HFFc6 (cell line): ENCODE measurements around the gene FAM118B. TPM values are rescaled to one million over a fixed set of nuclear protein-coding genes. Genes with fewer than 3 reads are reported as not detected.
"Not testable (repeated sequence)": the region's sequence is repeated elsewhere in the genome, so short reads cannot be mapped to it uniquely, and the experiment has no call there.

Source experiments
- DNase-seq: peaks from one replicate; pipeline ENCODE4 v3.0.0-alpha.2; 2018
- H3K27ac Mint-ChIP-seq: 2 replicates; pipeline ENCODE4 v1.8.0; 2020; ENCODE audit warnings: mild to moderate bottlenecking, mixed read lengths
- H3K27me3 Mint-ChIP-seq: 2 replicates; pipeline ENCODE4 v1.8.0; 2021; ENCODE audit warnings: mild to moderate bottlenecking, moderate library complexity, mixed read lengths; ENCODE audit not compliant: insufficient read depth
- H3K36me3 Mint-ChIP-seq: 2 replicates; pipeline ENCODE4 v1.8.0; 2021; ENCODE audit warnings: low read depth, mixed read lengths
- H3K4me1 Mint-ChIP-seq: 2 replicates; pipeline ENCODE4 v1.8.0; 2020; ENCODE audit warnings: low read depth, mixed read lengths
- H3K4me3 Mint-ChIP-seq: 2 replicates; pipeline ENCODE4 v1.8.0; 2020; ENCODE audit warnings: mild to moderate bottlenecking, moderate library complexity, mixed read lengths
- H3K9me3 Mint-ChIP-seq: 2 replicates; pipeline ENCODE4 v1.8.0; 2020; ENCODE audit warnings: mild to moderate bottlenecking, mixed read lengths
- total RNA-seq, 6 experiments: library from RNA; stranded (reverse); fragmentation: NEBNext Ultra II Directional; extraction: Animal tissue kit (Norgen Biotek cat#: 25700); gene quantifications; 2 replicates in 1 of 6; 3 replicates in 5 of 6; pipeline ENCODE4 v1.2.3, GENCODE V29; 2021
- TF ChIP-seq, protein P1 (sequence below): fragments of 200-600 bp; sonication (generic); IDR thresholded peaks from 2 replicates; pipeline ENCODE4 v1.5.0; 2021; ENCODE audit warnings: antibody characterized with exemption, mild to moderate bottlenecking

The FAM118B gene
- total RNA-seq, 6 experiments from 2014 or later: 16.4 to 19.6 (median 17.8) TPM

DNA sequence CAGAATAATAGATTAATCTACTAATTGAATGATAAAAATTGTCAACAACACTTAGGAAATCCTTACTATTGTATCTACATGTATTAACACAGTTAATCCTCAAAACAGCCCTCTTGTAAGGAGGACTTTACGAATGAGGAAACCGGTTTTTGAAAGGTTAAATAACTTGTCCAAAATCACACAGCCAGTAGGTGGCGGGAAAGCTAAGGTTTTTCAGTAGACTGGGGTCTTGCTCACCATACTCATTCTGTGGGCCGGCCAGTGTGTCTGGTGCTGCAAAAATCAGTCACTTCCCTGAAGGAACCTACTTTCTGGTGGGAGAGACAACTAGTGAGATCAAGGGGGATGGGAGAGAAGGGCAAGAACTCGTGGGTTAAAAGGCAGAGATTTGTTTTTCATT lies 96.1 kb downstream of the FAM118B start:
- TF ChIP-seq, protein P1, sequence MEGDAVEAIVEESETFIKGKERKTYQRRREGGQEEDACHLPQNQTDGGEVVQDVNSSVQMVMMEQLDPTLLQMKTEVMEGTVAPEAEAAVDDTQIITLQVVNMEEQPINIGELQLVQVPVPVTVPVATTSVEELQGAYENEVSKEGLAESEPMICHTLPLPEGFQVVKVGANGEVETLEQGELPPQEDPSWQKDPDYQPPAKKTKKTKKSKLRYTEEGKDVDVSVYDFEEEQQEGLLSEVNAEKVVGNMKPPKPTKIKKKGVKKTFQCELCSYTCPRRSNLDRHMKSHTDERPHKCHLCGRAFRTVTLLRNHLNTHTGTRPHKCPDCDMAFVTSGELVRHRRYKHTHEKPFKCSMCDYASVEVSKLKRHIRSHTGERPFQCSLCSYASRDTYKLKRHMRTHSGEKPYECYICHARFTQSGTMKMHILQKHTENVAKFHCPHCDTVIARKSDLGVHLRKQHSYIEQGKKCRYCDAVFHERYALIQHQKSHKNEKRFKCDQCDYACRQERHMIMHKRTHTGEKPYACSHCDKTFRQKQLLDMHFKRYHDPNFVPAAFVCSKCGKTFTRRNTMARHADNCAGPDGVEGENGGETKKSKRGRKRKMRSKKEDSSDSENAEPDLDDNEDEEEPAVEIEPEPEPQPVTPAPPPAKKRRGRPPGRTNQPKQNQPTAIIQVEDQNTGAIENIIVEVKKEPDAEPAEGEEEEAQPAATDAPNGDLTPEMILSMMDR: peak; percentile 81
- Mint-ChIP-seq H3K27me3 (peaks cover 2% of the 10 kb centered on the region; the same call in 1 of the 2 replicates), H3K9me3 (no peaks in the 10 kb centered on the region), H3K36me3 (peaks cover 18% of the 10 kb centered on the region), H3K27ac (peak overlapping the region; percentile 17), H3K4me1 (peaks cover 50% of the 10 kb centered on the region), H3K4me3 (peak overlapping the region; percentile 2; the same call in 1 of the 2 replicates)
- DNase-seq: peak; percentile 46

DNA sequence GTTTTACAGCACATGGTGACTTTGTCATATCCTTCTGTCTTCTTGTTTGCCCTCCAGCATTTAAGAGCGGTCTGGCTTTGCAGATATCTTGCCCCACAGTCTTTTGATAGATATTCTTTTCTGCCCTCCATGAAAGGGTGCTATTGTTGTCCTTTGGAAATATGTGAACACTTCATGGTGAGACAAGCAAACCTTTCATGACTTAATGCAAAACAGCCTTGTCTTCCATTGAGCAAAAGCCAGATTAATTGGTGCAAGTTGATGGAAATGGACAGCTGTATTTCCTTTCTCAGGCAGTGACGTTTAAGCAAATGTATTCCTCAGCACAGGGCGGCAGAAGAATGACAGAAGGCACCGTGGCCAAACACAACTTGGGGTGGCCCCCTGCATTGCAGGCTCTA lies 96.7 kb downstream of the FAM118B start:
- no peaks in the 10 kb centered on the region for H3K9me3 Mint-ChIP-seq
- TF ChIP-seq, protein P1: no peak
- H3K36me3 Mint-ChIP-seq: peaks cover 14% of the 10 kb centered on the region
- no peak for DNase-seq
- H3K4me3 Mint-ChIP-seq: no peak overlapping the region
- peaks cover 51% of the 10 kb centered on the region for H3K4me1 Mint-ChIP-seq
- H3K27me3 Mint-ChIP-seq: peaks cover 5% of the 10 kb centered on the region; the same call in 1 of the 2 replicates
- H3K27ac Mint-ChIP-seq: peak overlapping the region; percentile 17

DNA sequence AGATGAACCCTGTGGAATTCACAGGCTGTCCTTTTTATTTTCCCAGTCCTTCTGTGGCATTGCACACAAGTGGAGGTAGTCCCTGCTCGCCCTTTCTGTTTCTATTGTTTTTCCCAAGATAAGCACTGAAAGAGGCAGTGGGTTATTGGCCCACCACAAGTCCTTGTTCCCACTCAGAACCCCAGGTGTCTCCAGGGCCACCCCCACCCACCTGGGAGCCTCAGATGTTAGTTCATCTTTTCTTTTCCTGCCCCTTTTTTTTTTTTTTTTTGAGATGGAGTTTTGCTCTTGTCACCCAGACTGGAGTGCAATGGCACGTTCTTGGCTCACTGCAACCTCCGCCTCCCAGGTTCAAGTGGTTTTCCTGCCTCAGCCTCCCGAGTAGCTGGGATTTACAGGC lies 97.2 kb downstream of the FAM118B start:
- not testable (repeated sequence) for DNase-seq

DNA sequence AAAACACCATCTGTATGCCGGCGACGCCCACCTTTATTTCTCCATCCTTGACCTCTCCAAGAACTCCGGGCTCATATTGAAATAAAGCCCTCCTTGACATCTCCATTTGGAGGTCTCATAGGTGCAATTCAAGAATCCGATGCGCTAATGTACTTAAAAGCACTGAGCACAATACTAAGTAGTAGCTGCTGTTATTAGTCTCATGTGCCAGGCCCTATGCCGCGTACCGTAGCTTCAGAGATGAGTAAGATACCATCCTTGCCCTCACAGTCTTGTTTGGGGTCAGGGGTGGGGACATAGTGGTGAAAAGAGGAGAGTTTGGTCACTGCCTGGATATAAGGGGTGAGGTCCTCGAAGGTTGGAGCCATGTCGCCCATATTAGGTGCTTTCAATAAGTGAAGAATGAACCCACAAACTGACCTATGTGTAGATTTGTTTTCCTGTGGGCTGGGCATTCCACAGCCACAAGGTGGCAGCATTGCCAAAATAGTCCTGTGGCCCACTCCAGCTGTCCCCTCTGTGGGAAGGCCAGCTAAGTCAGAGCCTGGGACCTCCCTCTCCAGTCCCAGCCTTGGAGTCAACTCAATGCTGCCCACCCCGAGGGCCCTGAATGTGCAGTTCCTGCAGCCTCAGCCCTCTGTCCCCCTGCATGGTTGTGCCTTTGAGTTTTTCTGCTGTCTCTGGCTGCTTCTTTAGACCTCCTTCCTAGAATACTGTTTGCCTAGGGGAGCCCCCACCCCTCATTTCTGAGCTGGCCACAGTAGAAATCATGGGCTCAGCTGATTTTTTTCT lies 98.8 kb downstream of the FAM118B start:
- DNase-seq: peak; percentile 71
- no peak overlapping the region for H3K4me3 Mint-ChIP-seq
- no peak overlapping the region for H3K27ac Mint-ChIP-seq

More for the DNA sequence above, 97.2 kb downstream of the FAM118B start:
- not testable (repeated sequence) for H3K4me3 Mint-ChIP-seq, H3K9me3 Mint-ChIP-seq, H3K27me3 Mint-ChIP-seq, H3K27ac Mint-ChIP-seq
- Mint-ChIP-seq H3K4me1 (peaks cover 52% of the 10 kb centered on the region), H3K36me3 (peaks cover 11% of the 10 kb centered on the region; the same call in 1 of the 2 replicates)

DNA sequence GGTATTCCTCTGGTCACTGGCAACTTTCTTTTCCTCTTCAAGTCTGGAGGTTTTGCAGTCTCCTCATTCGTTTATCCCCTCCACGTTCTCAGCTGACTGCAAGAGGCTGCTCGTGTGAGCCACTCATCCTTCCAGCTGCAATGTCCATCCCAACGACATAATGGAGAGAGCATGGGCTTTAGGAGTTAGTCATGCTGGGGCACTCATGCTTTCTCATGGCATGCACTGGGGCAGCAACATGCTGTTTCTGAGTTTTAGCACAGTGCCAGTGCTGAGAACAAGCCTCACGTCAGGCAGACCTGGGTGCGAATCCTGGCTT lies 99.4 kb downstream of the FAM118B start:
- H3K27ac Mint-ChIP-seq: no peak overlapping the region; the same call in 1 of the 2 replicates
- TF ChIP-seq, protein P1: no peak
- H3K9me3 Mint-ChIP-seq: no peaks in the 10 kb centered on the region
- H3K27me3 Mint-ChIP-seq: peaks cover 2% of the 10 kb centered on the region; the same call in 1 of the 2 replicates
- H3K4me1 Mint-ChIP-seq: peaks cover 48% of the 10 kb centered on the region
- no peak overlapping the region for H3K4me3 Mint-ChIP-seq
- peaks cover 12% of the 10 kb centered on the region; the same call in 1 of the 2 replicates for H3K36me3 Mint-ChIP-seq
- DNase-seq: no peak

More for the DNA sequence above, 98.8 kb downstream of the FAM118B start:
- no peaks in the 10 kb centered on the region for H3K9me3 Mint-ChIP-seq
- peaks cover 2% of the 10 kb centered on the region; the same call in 1 of the 2 replicates for H3K27me3 Mint-ChIP-seq
- peaks cover 51% of the 10 kb centered on the region for H3K4me1 Mint-ChIP-seq
- TF ChIP-seq, protein P1: peak; percentile 96
- H3K36me3 Mint-ChIP-seq: peaks cover 15% of the 10 kb centered on the region; the same call in 1 of the 2 replicates
